HL-60 (cell line): ENCODE results near the gene C12orf75.

Source experiments
- DNase-seq, 2 experiments: peaks; one replicate each; pipeline ENCODE4 v3.0.0-alpha.2; 2010 to 2020; ENCODE audit warnings: low read depth in 1 of 2, low spot score in 1 of 2
- H3K27ac ChIP-seq: fragments of 250-450 bp; sonication (Bioruptor Pico); replicated peaks from 2 replicates; pipeline ENCODE4 v1.5.1; 2020; ENCODE audit warnings: mild to moderate bottlenecking, moderate library complexity
- H3K27me3 ChIP-seq: fragments of 250-450 bp; sonication (Bioruptor Pico); 2 replicates; pipeline ENCODE4 v1.5.1; 2021; ENCODE audit warnings: mild to moderate bottlenecking, moderate library complexity; ENCODE audit not compliant: insufficient read depth, poor library complexity, severe bottlenecking
- H3K4me3 ChIP-seq: replicated peaks from 2 replicates; pipeline ENCODE4 v1.5.1; 2011; ENCODE audit warnings: mild to moderate bottlenecking, control low read depth, low read length; ENCODE audit not compliant: insufficient read depth
- CTCF ChIP-seq: IDR thresholded peaks from one replicate; pipeline ENCODE4 v1.5.1; 2011; ENCODE audit warnings: low read length, control low read depth, inconsistent platforms; ENCODE audit not compliant: insufficient read depth
- GABPA ChIP-seq: IDR thresholded peaks from 2 replicates; pipeline ENCODE4 v1.6.1; 2012; ENCODE audit warnings: low read depth
- POLR2AphosphoS5 ChIP-seq: IDR thresholded peaks from 2 replicates; pipeline ENCODE4 v1.6.1; 2012; ENCODE audit warnings: low read depth
- REST ChIP-seq: IDR thresholded peaks from 2 replicates; pipeline ENCODE4 v1.6.1; 2012; ENCODE audit warnings: low read depth; ENCODE audit not compliant: insufficient replicate concordance
- SPI1 ChIP-seq: IDR thresholded peaks from 2 replicates; pipeline ENCODE4 v1.6.1; 2012; ENCODE audit warnings: low read depth, mild to moderate bottlenecking, borderline replicate concordance

The C12orf75 gene

GRCh38 chr12:105293187-105293586, 37.3 kb upstream of the C12orf75 start:
- Histone ChIP-seq H3K27ac (no peak overlapping the region), H3K4me3 (no peak overlapping the region), H3K27me3 (no peaks in the 10 kb centered on the region)
- TF ChIP-seq CTCF (no peak), GABPA (no peak), REST (no peak), SPI1 (no peak), POLR2AphosphoS5 (no peak)
- no peak for DNase-seq

GRCh38 chr12:105294161-105294560, 36.3 kb upstream of the C12orf75 start:
- TF ChIP-seq POLR2AphosphoS5: no peak
- TF ChIP-seq SPI1: no peak
- TF ChIP-seq REST: no peak
- no peak for TF ChIP-seq CTCF
- no peak for TF ChIP-seq GABPA
- Histone ChIP-seq H3K27ac (no peak overlapping the region), H3K4me3 (no peak overlapping the region), H3K27me3 (no peaks in the 10 kb centered on the region)
- no peak for DNase-seq

- H3K4me3 ChIP-seq: no peak overlapping the region
- no peak for DNase-seq
- H3K27ac ChIP-seq: no peak overlapping the region
- TF ChIP-seq GABPA (no peak), CTCF (no peak), SPI1 (no peak), REST (no peak), POLR2AphosphoS5 (no peak)
- H3K27me3 ChIP-seq: no peaks in the 10 kb centered on the region
Observed at GRCh38 chr12:105294886-105295479, 35.5 kb upstream of the C12orf75 start.
